A549 (cell line): ENCODE results near the gene PTPN23.

Experiments
- CTCF ChIP-seq: fragments of >200 bp; sonication (Bioruptor Twin); formaldehyde crosslinking; IDR thresholded peaks from 3 replicates; pipeline ENCODE4 v1.5.1; 2016
- NPAS2 ChIP-seq: fragments of 250-450 bp; sonication (Bioruptor Pico); IDR thresholded peaks from 2 replicates; pipeline ENCODE4 v1.8.0; 2022; ENCODE audit warnings: mild to moderate bottlenecking, moderate library complexity, borderline replicate concordance
- POLR2A ChIP-seq: IDR thresholded peaks from 2 replicates; pipeline ENCODE4 v1.6.1; 2012; ENCODE audit warnings: mild to moderate bottlenecking, low read length
- TF ChIP-seq, protein P1 (sequence below): IDR thresholded peaks from 2 replicates; pipeline ENCODE4 v1.6.1; 2012; ENCODE audit warnings: low read depth, borderline replicate concordance
- TF ChIP-seq, protein P2 (sequence below): fragments of 450-650 bp; IDR thresholded peaks from 2 replicates; pipeline ENCODE4 v1.6.1; 2014; ENCODE audit warnings: antibody characterized with exemption

DNA sequence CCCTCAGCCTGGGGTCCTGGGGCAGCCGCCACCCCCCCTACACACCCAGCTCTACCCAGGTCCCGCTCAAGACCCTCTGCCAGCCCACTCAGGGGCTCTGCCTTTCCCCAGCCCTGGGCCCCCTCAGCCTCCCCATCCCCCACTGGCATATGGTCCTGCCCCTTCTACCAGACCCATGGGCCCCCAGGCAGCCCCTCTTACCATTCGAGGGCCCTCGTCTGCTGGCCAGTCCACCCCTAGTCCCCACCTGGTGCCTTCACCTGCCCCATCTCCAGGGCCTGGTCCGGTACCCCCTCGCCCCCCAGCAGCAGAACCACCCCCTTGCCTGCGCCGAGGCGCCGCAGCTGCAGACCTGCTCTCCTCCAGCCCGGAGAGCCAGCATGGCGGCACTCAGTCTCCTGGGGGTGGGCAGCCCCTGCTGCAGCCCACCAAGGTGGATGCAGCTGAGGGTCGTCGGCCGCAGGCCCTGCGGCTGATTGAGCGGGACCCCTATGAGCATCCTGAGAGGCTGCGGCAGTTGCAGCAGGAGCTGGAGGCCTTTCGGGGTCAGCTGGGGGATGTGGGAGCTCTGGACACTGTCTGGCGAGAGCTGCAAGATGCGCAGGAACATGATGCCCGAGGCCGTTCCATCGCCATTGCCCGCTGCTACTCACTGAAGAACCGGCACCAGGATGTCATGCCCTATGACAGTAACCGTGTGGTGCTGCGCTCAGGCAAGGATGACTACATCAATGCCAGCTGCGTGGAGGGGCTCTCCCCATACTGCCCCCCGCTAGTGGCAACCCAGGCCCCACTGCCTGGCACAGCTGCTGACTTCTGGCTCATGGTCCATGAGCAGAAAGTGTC, 30.2 kb downstream of the PTPN23 start:
- no peak for TF ChIP-seq CTCF
- no peak for TF ChIP-seq POLR2A
- TF ChIP-seq, protein P1, sequence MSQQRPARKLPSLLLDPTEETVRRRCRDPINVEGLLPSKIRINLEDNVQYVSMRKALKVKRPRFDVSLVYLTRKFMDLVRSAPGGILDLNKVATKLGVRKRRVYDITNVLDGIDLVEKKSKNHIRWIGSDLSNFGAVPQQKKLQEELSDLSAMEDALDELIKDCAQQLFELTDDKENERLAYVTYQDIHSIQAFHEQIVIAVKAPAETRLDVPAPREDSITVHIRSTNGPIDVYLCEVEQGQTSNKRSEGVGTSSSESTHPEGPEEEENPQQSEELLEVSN, result no peak
- no peak for TF ChIP-seq NPAS2 (CRISPR knock-in tag)
- TF ChIP-seq, protein P2, sequence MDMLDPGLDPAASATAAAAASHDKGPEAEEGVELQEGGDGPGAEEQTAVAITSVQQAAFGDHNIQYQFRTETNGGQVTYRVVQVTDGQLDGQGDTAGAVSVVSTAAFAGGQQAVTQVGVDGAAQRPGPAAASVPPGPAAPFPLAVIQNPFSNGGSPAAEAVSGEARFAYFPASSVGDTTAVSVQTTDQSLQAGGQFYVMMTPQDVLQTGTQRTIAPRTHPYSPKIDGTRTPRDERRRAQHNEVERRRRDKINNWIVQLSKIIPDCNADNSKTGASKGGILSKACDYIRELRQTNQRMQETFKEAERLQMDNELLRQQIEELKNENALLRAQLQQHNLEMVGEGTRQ, result no peak
